K562 (cell line): ENCODE data around the gene RBM15. TPM values are rescaled to one million over a fixed set of nuclear protein-coding genes. Genes with fewer than 3 reads are reported as not detected.

ENCODE experiments used
- ARHGAP35 ChIP-seq: fragments of 450-650 bp; IDR thresholded peaks from 2 replicates; pipeline ENCODE4 v1.6.1; 2018; ENCODE audit not compliant: partially characterized antibody
- C11orf30 ChIP-seq: fragments of 450-650 bp; IDR thresholded peaks from 2 replicates; pipeline ENCODE4 v1.6.1; 2016; ENCODE audit warnings: low read depth, mild to moderate bottlenecking
- CBFA2T3 ChIP-seq: fragments of 450-650 bp; IDR thresholded peaks from 2 replicates; pipeline ENCODE4 v1.6.1; 2017
- CEBPG ChIP-seq, 3 experiments: fragments of 200-800 bp in 1 of 3; sonication (Bioruptor generic) in 1 of 3; sonication (generic) in 1 of 3; formaldehyde crosslinking in 1 of 3; IDR thresholded peaks in 2 of 3; conservative IDR thresholded peaks in 1 of 3; 2 replicates each; pipeline versions ENCODE4 v1.6.1 to v1.8.0; 2016 to 2022; ENCODE audit warnings: missing compliant biosample characterization in 2 of 3, missing genetic modification characterization in 2 of 3, mild to moderate bottlenecking in 1 of 3, missing genetic modification reagents in 1 of 3
- CHD1 ChIP-seq: fragments of 200-600 bp; sonication (generic); IDR thresholded peaks from one replicate; pipeline ENCODE4 v1.6.1; 2012; ENCODE audit warnings: mild to moderate bottlenecking, moderate library complexity, low read length, inconsistent platforms
- CREB1 ChIP-seq, 2 experiments: sonication (generic) in 1 of 2; formaldehyde crosslinking in 1 of 2; IDR thresholded peaks; 2 replicates each; pipeline versions ENCODE4 v1.6.1 to v1.8.0; 2012 to 2022; ENCODE audit warnings: inconsistent platforms in 1 of 2, mild to moderate bottlenecking in 1 of 2, missing genetic modification reagents in 1 of 2, moderate library complexity in 1 of 2
- ETS2 ChIP-seq: IDR thresholded peaks from 2 replicates; pipeline ENCODE4 v1.6.1; 2016; ENCODE audit warnings: borderline replicate concordance, missing genetic modification characterization, mild to moderate bottlenecking, moderate library complexity, missing compliant biosample characterization; ENCODE audit not compliant: poor library complexity, severe bottlenecking
- HOXB6 ChIP-seq: fragments of 250-450 bp; sonication (Bioruptor Pico); IDR thresholded peaks from 2 replicates; pipeline ENCODE4 v1.5.1; 2022; ENCODE audit warnings: mild to moderate bottlenecking, borderline replicate concordance
- KAT8 ChIP-seq: fragments of 450-650 bp; IDR thresholded peaks from 2 replicates; pipeline ENCODE4 v1.6.1; 2016; ENCODE audit warnings: low read depth, mild to moderate bottlenecking
- KLF13 ChIP-seq: fragments of 450-650 bp; IDR thresholded peaks from 2 replicates; pipeline ENCODE4 v1.6.1; 2016; ENCODE audit warnings: missing genetic modification characterization, low read depth, mild to moderate bottlenecking, missing compliant biosample characterization, moderate library complexity, borderline replicate concordance
- NFE2L1 ChIP-seq: fragments of 450-650 bp; IDR thresholded peaks from 2 replicates; pipeline ENCODE4 v1.6.1; 2016; ENCODE audit warnings: missing genetic modification characterization, low read depth, mild to moderate bottlenecking, missing compliant biosample characterization, moderate library complexity, borderline replicate concordance
- PHF20 ChIP-seq: fragments of 450-650 bp; IDR thresholded peaks from 2 replicates; pipeline ENCODE4 v1.6.1; 2018; ENCODE audit not compliant: partially characterized antibody
- SREBF1 ChIP-seq: fragments of 150-350 bp; IDR thresholded peaks from 2 replicates; pipeline ENCODE4 v1.6.1; 2014; ENCODE audit warnings: antibody characterized with exemption, low read depth, low read length, borderline replicate concordance
- SRSF9 ChIP-seq: fragments of 200-400 bp; formaldehyde crosslinking; IDR thresholded peaks from 2 replicates; pipeline ENCODE4 v1.6.1; 2017; ENCODE audit warnings: low read depth, low read length, borderline replicate concordance
- TRIM24 ChIP-seq, 2 experiments: fragments of 450-650 bp; IDR thresholded peaks; 2 replicates each; pipeline ENCODE4 v1.6.1; 2016
- ZC3H8 ChIP-seq: fragments of 450-650 bp; IDR thresholded peaks from 2 replicates; pipeline ENCODE4 v1.6.1; 2017
- ZFP91 ChIP-seq: sonication (generic); formaldehyde crosslinking; IDR thresholded peaks from 2 replicates; pipeline ENCODE4 v1.8.0; 2022; ENCODE audit warnings: mild to moderate bottlenecking, missing genetic modification reagents
- ZNF384 ChIP-seq: IDR thresholded peaks from 2 replicates; pipeline ENCODE4 v1.6.1; 2012; ENCODE audit warnings: low read depth, low read length, improper control_type of control experiment
- polyA plus RNA-seq, 8 experiments: library from polyadenylated mRNA; depleted of rRNA in 4 of 8; stranded (reverse) in 5 of 8; unstranded in 3 of 8; fragments of >200 nt; fragmentation: Nextera tagmentation in 2 of 8; fragmentation: Illumina TruSeq in 1 of 8; extraction: Ambion mirVana in 2 of 8; extraction: Trizol in 1 of 8; gene quantifications; 2 replicates each; pipeline versions ENCODE4 v1.2.1 to v1.2.3, GENCODE V29; 2011 to 2014; ENCODE audit warnings: inconsistent platforms in 1 of 8, missing spikeins in 1 of 8
- total RNA-seq, 7 experiments: library from RNA; depleted of rRNA in 6 of 7; stranded (reverse); fragments of >200 nt in 6 of 7; fragmentation: Illumina TruSeq in 2 of 7; extraction: Trizol in 2 of 7; gene quantifications; 2 replicates each; pipeline versions ENCODE4 v1.2.1 to v1.2.3, GENCODE V29; 2011 to 2021; ENCODE audit warnings: low replicate concordance in 1 of 7
- TF ChIP-seq, protein P1 (sequence below): fragments of 450-650 bp; IDR thresholded peaks from 2 replicates; pipeline ENCODE4 v1.6.1; 2016; ENCODE audit warnings: borderline replicate concordance
- TF ChIP-seq, protein P2 (sequence below): fragments of 250-450 bp; sonication (Bioruptor Pico); IDR thresholded peaks from 2 replicates; pipeline ENCODE4 v1.4.0; 2020; ENCODE audit warnings: mild to moderate bottlenecking, moderate library complexity

RBM15 gene
- total and polyA plus RNA-seq, 9 of the 15 experiments (the other 6 are each of a cell fraction or from before 2014, with no cell fraction given) = 2.4 to 63.4 (median 28.2) TPM

DNA sequence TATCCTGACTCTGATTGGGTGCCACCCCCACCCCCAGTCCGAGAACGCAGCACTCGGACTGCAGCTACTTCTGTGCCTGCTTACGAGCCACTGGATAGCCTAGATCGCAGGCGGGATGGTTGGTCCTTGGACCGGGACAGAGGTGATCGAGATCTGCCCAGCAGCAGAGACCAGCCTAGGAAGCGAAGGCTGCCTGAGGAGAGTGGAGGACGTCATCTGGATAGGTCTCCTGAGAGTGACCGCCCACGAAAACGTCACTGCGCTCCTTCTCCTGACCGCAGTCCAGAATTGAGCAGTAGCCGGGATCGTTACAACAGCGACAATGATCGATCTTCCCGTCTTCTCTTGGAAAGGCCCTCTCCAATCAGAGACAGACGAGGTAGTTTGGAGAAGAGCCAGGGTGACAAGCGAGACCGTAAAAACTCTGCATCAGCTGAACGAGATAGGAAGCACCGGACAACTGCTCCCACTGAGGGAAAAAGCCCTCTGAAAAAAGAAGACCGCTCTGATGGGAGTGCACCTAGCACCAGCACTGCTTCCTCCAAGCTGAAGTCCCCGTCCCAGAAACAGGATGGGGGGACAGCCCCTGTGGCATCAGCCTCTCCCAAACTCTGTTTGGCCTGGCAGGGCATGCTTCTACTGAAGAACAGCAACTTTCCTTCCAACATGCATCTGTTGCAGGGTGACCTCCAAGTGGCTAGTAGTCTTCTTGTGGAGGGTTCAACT, 2.1 kb downstream of the RBM15 start (continued):
- TF ChIP-seq ETS2 (tag) (no peak), SREBF1 (no peak), PHF20 (no peak), CEBPG (CRISPR knock-in tag; IDR thresholded peaks at IDR 0.05) (0 out of 2 replicates have a peak, but pooled peaks have one; percentile 11), CEBPG (tag; conservative IDR thresholded peaks at IDR 0.05 in 1 of 2, IDR thresholded peaks at IDR 0.05 in 1 of 2) (no peak), CHD1 (peak; percentile 27), TRIM24 (IDR thresholded peaks at IDR 0.05) (no peak), ARHGAP35 (no peak), CREB1 (IDR thresholded peaks at IDR 0.05) (peak; percentile 61), CREB1 (CRISPR knock-in tag; IDR thresholded peaks at IDR 0.05) (peak; percentile 75), KLF13 (tag) (no peak), CBFA2T3 (no peak), ZC3H8 (no peak), KAT8 (no peak), C11orf30 (peak; percentile 24; the same call in 1 of the 2 replicates), SRSF9 (no peak), NFE2L1 (tag) (no peak), ZNF384 (no peak), ZFP91 (CRISPR knock-in tag) (peak; percentile 51; the same call in 1 of the 2 replicates), HOXB6 (CRISPR knock-in tag) (no peak)
- TF ChIP-seq, protein P1, sequence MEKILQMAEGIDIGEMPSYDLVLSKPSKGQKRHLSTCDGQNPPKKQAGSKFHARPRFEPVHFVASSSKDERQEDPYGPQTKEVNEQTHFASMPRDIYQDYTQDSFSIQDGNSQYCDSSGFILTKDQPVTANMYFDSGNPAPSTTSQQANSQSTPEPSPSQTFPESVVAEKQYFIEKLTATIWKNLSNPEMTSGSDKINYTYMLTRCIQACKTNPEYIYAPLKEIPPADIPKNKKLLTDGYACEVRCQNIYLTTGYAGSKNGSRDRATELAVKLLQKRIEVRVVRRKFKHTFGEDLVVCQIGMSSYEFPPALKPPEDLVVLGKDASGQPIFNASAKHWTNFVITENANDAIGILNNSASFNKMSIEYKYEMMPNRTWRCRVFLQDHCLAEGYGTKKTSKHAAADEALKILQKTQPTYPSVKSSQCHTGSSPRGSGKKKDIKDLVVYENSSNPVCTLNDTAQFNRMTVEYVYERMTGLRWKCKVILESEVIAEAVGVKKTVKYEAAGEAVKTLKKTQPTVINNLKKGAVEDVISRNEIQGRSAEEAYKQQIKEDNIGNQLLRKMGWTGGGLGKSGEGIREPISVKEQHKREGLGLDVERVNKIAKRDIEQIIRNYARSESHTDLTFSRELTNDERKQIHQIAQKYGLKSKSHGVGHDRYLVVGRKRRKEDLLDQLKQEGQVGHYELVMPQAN = 0 out of 2 replicates have a peak, but pooled peaks have one; percentile 3
- TF ChIP-seq, protein P2, sequence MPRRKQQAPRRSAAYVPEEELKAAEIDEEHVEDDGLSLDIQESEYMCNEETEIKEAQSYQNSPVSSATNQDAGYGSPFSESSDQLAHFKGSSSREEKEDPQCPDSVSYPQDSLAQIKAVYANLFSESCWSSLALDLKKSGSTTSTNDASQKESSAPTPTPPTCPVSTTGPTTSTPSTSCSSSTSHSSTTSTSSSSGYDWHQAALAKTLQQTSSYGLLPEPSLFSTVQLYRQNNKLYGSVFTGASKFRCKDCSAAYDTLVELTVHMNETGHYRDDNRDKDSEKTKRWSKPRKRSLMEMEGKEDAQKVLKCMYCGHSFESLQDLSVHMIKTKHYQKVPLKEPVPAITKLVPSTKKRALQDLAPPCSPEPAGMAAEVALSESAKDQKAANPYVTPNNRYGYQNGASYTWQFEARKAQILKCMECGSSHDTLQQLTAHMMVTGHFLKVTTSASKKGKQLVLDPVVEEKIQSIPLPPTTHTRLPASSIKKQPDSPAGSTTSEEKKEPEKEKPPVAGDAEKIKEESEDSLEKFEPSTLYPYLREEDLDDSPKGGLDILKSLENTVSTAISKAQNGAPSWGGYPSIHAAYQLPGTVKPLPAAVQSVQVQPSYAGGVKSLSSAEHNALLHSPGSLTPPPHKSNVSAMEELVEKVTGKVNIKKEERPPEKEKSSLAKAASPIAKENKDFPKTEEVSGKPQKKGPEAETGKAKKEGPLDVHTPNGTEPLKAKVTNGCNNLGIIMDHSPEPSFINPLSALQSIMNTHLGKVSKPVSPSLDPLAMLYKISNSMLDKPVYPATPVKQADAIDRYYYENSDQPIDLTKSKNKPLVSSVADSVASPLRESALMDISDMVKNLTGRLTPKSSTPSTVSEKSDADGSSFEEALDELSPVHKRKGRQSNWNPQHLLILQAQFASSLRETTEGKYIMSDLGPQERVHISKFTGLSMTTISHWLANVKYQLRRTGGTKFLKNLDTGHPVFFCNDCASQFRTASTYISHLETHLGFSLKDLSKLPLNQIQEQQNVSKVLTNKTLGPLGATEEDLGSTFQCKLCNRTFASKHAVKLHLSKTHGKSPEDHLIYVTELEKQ = no peak
